GM19240 (cell line): Measurements from ENCODE around the gene BIK.

ENCODE experiments used
- DNase-seq: peaks from one replicate; pipeline ENCODE4 v3.0.0; 2011; ENCODE audit warnings: low spot score; ENCODE audit not compliant: insufficient read length

The BIK gene, protein sequence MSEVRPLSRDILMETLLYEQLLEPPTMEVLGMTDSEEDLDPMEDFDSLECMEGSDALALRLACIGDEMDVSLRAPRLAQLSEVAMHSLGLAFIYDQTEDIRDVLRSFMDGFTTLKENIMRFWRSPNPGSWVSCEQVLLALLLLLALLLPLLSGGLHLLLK

DNA sequence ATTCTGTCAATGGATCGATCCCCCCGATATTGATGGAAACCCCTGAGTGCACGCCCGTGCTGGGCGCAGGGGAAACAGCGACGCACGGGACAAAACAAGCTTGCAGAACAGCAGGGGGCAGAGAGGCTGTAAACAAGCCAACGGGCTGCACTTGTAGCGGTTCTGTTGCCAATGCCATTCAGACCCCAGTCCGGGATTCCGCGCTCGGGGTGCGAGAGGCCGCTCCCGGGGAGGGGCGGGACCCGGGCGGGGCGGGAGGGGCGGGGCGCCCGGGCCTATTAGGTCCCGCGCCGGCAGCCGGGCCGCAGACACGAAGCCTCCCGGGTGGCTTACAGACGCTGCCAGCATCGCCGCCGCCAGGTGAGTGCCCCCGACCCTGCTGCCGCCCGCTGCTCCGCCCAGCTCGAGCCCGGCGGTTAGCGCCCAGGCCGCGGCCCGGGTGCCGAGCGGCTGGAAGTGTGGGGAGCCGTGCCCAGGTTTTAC is at the start of gene BIK:
Gene BIK, plus strand, starts transcription at position 307 of the 483 bp plus-strand sequence. CDS start 13,273 bp downstream, outside the sequence.
- no peak for DNase-seq

DNA sequence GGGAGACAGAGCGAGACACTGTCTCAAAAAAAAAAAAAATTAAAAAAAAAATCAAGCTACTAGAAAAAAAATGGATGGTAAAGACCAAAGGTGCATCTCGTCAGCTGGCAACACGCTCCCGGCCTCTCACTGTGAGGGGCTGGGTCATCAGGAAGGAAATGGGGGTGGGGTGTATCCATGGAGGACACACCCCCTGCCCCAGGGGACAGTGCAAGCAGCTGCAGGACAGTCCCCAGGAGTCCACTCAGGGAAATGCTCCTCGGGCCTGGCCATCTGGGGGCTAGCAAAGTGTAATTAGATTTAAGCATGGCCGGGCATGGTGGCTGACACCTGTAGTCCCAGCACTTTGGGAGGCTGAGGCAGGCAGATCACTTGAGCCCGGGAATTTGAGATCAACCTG is 44.4 kb upstream of the BIK start:
- no peak for DNase-seq

DNA sequence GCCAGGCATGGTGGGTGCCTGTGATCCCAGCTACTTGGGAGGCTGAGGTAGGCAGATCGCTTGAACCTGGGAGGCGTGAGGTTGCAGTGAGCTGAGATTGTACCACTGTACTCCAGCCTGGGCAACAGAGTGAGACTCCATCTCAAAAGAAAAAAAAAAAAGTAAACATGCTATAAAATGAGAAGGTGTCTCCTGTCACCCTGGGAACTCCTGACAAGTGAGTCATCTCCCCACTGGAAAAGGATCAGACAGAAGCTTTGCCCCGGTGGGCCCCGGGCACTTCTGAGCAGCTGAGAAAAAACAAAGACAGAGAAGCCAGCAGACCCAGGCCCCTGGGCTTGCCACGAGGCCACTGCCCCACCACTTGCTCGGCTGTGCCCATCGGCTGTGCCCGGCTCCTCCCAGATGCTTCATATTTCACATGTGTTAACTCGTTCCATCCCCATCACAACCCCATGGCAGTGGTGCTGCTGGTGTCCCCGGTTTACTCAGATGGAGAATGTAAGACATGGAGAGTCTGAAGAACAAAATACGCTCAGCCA is 43.6 kb upstream of the BIK start:
- no peak for DNase-seq

DNA sequence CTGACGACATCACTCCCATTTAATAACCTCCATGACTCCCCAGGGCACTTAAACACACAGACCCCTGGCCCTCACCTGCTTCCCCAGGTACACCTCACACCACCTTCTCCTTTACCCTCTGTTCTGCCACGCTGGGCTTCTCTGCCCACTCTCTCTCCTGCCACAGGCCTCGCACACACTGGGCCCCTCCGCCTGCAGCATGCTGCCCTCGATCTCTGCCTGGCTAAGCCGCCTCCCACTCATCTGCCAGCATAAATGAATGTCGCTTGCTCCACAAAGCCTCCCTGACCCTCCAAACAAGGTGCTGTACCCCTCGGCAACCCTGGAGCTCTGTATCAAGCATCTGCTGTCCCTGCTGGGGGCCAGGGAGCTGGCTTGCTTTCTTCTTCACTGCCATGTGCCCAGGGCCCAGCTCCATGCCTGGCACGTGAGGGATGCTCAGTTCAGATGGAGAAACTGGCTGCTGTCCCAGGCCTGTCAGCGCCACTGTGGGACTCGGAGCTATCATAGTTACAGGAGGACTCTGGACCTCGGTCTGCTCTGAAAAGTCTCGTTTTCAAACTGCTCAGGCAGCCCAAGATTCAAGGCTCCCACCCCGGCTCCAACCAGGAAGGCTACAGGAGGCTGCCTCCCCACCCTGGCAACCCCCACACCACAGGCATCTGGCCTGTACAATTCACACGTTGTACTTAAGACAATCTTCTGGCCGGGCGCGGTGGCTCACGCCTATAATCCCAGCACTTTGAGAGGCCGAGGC is 33.3 kb upstream of the BIK start:
- no peak for DNase-seq

DNA sequence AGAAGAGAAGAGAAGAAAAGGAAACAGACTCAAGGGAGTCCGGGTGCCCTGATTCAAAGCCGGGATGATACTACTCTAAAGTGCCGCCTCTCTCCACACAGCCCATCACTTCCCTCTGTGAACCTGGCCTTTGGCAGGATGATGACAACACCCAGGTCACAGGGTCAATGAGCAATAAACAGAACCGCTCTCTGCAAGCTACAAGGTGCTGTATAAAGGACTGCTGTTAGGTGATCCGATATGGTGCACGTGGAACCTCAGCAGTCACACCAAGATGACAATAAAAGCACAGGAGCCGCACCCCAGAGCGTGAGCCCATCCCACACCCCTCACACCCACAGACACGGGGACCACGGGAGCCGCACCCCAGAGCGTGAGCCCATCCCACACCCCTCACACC is 32.0 kb upstream of the BIK start:
- DNase-seq: no peak

DNA sequence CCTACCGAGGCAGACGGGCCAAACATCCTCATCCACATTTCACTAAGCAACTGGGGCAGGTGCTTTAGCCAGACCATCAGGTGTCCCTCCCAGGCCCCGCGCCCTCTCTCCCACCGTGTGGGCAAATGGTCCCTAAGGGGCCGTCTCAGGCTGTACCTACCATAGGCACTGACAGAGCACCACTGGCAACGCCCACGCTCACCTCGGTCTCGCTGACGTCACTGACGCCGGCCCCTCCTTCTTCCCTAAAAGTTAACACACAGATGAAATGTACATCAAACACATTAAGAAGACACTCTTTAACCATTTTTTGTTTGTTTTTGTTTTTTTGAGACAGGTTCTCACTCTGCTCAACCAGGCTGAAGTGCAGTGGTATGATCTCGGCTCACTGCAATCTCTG is 30.8 kb upstream of the BIK start:
- DNase-seq: no peak

DNA sequence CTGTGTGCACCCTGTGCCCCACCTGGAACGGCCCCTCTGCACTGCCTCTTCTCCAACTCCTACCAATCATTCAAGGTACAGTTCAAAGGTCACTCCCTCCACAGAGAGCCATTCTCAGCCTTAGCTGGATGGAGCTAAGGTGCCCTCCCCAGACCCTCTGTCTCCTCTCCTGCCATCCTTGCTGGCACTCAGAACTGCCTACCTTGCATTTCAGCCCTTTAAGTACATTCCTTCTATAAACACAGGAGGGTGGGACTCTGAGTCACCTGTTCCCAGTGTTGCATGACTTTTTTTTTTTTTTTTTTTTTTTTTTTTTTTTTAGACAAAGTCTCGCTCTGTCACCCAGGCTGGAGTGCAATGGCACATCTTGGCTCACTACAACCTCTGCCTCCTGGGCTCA is 29.9 kb upstream of the BIK start:
- DNase-seq: no peak

DNA sequence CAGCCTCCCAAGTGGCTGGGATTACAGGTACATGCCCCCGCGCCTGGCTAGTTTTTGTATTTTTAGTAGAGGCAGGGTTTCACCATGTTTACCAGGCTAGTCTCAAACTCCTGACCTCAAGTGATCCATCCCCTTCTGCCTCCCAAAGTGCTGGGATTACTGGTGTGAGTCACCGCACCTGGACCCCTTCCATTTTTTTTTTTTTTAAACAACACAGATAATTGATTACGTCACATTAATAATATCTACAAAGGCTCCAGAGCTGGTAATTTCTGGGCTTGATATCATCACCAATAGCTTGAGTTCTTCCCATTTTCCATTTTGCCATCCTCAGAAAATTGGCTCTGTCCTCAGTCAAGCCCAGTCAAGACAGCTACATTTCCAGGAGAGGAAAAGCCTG is 28.6 kb upstream of the BIK start:
- DNase-seq: no peak

DNA sequence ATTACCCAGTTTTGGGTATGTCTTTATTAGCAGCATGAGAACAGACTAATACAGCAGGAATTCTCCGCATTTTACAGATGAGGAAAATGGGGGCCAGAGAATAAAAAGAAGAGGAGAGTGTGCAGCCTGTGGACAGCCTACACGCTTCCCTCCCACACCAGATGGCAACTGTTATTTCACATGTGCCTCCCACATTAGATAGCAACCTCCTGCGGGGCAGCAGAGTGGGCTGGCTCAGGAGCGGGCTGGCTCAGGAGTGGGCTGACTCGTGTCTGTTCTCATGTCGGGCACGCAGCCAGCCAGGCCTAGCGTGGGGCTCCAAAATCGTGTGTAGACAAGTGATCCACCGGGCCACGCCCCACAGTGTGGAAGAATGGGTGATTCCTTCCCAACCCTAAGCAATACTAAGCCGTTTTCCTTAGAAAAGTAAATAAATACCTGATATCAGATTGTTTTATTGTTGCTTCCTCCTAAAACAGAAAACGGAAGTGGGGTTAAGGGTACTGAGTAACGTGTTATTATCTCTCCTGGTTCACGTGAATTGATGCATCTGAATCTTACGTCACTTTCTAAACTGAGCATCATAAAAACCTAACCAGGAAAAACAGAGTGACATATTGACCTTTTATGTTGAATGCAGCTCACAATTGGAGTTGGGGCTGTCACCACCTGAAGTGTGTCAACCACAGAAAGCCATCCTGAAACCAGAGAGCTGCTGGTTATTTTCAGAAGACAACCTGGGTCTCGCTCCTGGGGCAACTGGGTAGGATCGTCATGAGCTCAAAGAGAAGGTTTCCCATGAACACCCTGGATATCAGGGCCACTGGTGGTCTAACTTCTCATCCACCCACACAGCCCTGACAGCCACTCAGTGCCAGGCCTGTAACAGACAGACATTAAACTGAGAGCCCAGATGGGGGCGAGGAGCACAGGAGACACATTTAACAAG is 24.6 kb upstream of the BIK start:
- no peak for DNase-seq

DNA sequence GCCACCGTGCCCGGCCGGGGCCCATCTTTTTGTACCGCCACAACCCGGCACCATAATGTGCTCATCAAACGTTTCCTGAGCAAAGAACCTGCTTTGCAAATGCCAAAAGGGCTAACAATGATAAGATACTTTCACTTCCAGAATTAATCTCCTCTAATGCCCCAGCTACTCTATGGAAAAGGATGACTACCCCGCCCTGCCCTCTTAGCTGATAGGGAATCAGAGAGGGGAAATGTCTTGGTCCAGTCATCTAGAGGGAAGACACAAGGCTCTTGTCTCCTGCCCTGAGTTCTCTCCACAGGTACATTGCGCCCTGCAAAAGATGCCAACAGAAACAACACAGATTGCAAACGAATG is 21.9 kb upstream of the BIK start:
- no peak for DNase-seq

DNA sequence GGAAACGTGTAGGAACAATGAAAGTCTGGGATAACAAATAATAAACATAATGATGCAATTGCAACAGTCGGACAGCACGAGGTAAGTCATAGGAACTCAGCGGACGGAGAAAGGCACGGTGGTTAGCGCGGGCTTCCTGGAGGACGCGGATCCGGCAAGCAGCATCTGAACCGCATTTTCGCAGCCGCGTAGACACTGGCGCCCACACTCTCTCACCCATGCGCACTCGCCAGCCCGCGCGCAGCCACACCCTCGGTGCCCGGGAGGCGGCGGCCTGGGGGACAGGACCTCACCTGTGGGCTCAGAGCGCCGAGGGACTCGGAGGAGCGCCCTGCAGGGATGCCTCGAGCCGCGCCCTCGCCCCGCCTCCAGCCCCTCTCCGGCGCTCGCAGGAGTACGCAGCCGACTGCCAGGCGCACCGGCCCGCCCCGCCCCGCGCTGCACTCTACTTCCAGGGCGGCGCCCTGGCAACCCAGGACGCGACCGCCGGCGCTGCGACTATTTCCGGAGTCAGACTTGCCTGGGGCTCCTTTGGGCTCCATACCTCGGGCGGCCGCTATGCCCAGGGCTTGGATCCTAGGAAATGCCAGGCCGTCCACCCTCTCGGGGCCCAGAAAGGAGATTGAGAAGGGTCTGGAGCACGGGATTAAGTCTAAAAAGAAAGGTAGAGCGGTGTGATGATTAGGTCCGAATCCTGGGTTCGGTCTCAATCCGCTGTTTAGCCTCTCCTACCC is 21.4 kb upstream of the BIK start, which contains the start of gene TTLL1:
Gene TTLL1, minus strand, starts transcription at position 408 of the 734 bp plus-strand sequence. CDS start 13,805 bp downstream, outside the sequence.
- DNase-seq: peak; percentile 99

DNA sequence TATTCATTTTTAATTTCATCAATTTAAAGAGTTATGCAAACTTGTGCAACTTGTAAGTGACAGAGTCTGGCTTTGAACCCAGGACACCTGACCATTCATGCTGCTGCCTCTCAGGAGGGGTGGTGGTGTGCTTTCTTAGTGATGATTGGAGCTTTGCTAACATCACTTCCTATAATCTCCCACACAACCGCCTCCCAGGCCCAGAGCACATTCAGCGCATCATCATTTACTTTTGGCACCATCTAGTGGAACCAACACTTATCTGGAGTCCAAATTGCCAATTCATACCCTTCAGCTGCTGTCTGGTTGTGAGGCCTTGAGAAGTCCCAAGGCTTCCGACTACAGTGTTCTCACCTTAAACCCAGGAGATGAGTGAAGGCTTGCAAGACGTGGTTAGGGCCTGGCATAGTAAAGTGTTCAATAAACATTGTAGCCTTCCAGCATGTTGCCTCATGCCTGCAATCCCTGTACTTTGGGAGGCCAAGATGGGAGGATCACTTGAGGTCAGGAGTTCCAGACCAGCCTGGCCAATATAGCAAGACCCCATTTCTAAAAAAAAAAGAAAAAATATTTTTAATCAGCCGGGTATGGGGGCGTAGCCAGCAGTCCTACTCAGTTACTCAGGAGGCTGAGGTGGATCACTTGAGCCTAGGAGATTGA is 20.3 kb upstream of the BIK start:
- DNase-seq: peak; percentile 70

DNA sequence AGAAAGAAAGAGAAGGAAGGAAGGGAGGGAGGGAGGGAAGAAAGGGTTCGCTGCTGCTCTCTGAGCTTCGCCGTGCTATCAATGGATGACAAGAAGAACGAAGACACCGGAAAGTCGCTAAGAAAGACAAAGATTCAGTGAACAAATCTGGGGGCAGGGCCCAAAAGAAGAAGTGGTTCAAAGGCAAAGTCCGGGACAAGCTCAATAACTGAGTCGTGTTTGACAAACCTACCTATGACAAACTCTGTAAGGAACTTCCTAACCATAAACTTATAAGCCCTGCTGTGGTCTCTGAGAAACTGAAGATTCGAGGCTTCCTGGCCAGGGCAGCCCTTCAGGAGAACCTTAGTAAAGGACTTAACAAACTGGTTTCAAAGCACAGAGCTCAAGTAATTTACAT is 18.5 kb upstream of the BIK start:
- no peak for DNase-seq

DNA sequence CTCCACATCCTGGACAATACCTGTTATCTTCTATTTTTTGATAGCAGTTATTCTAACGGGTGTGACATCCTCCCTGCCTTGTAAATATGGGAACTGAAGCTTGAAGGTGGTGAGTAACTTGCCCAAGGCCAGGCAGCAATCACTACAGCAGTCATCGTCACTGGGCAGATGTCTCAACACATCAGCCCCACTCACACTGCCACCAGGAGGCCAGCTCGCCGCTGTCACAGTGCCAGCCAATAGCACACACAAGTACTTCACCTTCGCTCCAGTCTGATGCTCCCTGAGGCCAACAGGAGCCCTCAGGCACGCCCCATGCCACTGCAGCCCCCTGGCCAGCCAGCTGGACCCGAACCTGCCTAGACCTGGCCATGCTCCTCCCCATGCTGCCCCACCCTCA is 16.5 kb upstream of the BIK start:
- DNase-seq: no peak

DNA sequence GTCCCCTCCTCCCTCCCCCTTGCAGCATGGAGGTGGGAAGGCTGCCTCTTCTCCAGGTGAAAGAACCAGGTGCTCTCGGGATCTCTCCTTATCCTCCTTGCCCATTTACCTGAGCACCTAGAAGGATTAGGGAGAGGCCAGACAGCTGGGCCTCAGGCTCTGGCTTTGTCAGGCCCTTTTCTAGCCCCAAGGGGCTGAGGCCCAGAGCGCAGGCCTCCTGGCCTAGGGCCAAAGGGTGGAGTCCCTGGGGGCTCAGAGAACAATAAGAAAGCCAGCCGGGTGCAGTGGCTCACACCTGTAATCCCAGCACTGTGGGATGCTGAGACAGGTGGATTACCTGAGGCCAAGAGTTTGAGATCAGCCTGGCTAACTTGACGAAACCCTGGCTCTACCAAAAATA is 16.0 kb upstream of the BIK start:
- no peak for DNase-seq

DNA sequence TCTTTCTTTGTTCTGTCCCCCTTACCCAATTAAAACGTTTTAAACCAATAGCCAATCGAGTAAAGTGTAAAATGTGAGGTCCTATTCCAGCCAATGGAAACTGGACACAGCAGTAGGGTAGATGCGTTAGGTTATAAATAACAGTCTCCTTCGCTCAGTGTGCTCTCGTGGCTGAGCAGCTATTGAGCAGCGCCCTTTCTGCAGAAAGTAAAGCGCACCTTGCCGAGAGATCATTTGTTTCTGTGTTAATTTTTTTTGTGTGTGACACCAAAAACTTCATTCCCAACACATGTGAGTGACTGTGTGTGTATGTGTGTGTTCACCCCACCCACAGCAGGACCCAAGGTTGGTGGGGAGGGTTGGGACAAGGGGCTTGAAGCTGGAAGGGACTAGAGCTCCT is 14.1 kb upstream of the BIK start:
- DNase-seq: no peak

DNA sequence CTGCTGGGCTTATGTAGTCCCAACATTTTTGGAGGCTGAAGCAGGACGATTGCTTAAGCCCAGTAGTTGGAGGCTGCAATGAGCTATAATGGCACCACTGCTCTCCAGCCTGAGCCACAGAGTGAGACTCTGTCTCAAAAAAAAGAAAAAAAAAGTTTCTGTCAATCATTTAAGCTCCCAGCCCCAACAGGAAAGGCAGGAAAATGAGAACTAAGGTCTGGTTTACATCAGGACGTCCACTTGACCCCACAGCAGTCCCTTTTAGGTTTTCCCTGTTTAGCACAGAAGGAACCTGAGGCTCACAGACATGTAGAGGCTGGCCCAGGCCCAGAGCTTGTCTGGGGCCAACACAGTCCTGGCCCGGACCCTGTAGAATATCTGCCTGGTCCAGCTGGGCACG is 12.2 kb upstream of the BIK start:
- no peak for DNase-seq

DNA sequence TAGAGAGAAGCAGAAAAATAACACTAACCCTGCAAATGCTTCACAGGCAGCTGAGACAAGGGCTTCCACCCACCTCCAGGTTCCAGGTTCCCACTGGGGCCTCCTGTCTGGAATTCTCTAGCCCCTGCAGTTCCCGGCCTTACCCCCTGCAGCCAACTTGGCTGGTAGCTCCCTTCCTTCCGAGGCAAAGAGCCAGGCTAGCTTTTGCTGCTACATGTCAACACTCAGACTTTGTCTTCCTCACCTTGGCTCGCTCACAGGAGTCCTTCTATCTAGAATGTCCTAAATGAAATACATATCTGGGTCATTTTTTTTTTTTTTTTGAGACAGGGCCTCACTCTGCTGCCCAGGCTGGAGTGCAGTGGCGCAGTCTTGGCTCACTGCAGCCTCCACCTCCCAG is 11.5 kb upstream of the BIK start:
- DNase-seq: no peak

DNA sequence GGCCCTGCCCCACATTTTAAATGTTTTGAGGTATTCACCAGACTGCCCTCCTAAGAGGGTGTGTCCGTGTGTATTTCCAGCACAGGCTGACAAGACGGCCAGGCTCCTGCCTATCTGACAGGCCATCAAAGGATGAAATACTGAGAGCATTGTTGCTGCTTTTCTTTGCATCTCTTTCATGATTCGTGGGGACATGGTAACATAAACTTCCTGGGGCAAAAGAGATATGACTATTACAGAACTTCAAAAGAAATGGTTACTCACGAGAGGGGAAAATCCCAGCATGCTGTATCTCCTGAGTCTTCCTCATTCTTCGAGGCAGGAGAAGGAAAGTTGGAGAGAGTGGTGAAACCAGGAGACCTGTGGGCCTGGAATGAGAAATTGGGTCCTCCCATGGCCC is 10.3 kb upstream of the BIK start:
- DNase-seq: no peak

DNA sequence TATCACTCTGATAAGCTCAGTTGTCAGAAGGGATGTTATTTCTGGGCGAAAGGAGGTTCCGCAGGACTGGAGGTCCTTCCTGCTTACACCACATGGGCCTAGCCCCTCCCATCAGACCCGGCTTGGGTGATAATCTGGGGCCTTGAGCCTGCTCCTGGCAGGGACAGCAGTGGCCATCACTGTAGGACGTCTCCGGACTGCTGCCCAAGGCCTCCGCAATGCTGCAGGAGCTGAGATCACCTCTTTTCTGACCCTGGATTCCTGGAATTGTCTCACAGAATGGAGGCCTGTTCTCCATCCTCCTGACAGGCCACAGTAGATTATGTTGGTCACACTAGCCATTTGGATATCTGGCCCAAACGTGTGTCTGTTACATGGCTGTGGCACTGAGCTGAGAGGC is 9.2 kb upstream of the BIK start:
- DNase-seq: no peak
